Brain pericyte (primary cell): ENCODE results near the gene ASPDH.

ENCODE experiments used
- DNase-seq: peaks from one replicate; pipeline ENCODE4 v3.0.0-alpha.2; 2012; ENCODE audit warnings: low read depth, low spot score

ASPDH gene

DNA sequence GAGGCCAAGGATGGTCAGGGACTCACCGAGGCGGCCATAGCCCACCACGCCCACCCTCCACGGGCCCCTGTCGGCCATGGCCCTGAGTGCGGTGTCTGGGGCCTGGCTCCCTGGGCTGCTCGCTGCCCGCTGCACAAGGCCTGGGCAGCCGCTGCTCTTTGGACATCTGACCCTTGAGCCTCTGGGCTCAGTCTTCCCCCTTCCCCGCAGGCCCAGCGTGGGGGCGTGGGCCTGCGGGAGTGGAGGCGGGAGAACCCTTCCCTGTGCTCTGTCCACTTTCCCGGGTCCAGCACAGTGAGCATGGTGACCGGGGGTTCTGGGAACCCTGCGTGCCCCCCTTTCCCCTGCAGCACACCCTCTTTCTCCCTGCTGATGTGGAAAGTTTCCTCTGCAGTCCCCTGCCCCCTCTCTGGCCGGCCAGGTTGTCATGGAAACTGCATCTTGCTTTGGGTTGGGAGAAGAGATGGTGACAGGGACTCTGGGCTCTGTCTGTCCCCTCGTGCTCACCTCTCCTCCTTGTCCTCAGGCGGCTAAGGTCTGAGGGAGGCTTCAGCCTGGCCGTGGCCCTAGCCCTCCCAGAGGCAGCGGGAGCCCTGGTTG lies at the start of gene ASPDH:
ASPDH (minus strand) TSS at position 168 of the 600 bp plus-strand sequence; CDS start at position 78, 90 bp downstream.
- DNase-seq, result no peak

DNA sequence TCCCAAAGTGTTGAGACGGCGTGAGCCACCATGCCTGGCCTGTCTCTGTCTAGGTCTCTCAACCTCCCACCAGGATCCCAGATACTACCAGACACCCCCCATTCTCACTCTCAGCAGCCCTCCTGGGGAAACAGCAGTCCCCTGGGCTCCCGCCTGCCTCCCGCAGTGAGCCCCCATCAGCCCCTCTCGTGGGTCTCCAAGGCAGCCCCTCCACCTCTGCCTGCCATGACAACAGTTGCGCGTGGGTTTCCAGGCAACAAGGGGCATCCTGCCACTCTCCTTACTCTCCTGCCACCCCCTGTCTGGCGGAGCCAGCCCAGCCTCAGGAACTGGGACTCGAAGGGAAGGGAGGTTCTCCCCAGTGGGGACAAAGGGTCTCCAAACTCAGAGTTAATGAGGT lies 49.3 kb upstream of the ASPDH start:
- DNase-seq, result no peak

DNA sequence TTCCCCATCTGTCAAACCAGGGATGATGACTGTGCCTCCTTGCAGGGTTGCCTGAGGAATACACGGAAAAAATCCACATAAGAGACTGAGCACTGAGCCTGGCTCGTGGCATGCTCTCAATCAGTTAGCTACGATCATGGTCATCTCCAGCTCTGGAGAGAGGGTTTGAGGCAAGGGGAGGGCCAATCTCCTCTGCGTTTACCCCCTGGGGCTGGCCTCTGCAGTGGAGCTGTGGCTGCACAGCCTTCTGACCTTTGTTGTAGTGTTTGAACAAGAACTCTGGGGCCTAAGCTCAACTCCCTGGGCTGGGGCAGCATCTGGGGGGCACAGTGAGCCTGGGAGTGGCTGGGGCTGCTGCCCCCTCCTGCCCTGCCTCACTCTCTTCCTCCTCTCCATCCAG lies 48.6 kb upstream of the ASPDH start:
- no peak for DNase-seq

DNA sequence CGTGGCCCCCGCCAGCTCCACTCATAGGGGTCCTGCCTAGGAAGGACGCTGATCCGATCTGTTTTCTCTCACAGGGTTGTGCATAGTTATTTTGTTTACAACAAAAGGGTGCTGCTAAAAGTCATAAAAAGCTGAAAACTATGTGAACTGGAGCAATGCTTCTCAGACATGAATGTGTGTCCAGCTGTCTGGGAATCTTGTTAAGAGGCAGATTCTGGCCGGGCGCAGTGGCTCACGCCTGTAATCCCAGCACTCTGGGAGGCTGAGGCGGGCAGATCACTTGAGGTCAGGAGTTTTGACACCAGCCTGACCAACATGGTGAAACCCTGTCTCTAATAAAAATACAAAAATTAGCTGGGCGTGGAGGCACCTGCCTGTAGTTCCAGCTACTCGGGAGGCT lies 45.9 kb upstream of the ASPDH start:
- no peak for DNase-seq

DNA sequence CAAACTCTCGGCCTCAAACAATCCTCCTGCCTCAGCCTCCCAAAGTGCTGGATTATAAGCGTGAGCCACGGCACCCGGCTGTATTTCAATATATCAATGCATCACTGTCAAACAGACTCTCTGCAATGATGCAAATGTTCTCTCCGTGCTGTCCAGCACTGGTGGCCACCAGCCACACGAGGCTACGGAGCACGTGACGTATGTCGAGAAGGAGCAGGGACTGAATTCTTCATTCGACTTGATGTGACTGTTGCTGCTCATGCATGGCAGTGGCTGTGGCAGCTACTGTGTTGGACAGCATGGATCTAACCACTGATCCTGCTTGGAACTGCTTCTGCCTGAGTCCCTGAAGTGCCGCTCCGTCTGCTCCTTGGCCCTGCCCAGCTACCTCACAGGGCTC lies 44.7 kb upstream of the ASPDH start:
- no peak for DNase-seq

DNA sequence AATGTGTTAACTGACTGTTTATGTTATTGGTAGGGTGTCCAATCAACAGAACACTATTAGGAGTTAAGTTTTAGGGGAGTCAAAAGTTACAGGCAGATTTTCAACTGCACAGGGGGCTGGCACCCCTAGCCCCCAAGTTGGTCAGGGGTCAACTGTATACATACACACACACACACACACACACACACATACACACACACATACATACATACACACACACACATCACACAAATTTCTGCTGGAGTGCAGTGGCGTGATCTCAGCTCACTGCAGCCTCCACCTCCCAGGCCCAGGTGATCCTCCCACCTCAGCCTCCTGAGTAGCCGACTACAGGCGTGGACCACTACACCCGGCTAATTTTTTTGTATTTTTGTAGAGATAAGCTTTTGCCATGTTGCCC lies 44.3 kb upstream of the ASPDH start:
- DNase-seq, result no peak

DNA sequence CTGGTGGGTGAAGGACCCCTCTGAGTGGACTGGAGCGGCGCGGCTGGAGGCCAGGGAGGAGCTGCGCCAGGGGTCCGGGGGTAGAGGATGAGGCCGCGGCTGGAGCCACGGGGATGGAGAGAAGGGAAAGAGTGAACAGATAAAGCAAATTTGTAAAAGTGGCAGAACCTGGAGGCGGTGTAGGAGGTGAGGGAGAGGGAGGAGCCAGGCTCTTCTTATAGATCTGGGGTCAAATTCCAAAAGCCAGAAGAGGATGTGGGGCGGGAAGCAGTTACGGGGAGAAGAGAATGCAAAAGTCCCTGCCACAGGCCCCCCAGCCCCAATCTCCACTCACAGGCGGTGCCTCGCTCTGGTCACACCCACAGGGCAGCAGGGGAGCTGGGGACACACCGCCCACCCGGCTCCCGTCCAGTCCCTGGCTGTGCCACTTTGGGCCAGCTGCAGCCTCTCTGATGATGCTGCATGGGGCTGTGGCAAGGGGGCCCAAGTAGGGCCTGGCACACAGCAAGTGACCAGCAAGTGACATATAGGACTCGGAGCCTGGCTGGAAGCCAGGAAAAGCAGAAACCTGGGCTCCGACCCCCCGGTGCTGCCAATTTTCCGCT lies 43.4 kb upstream of the ASPDH start:
- no peak for DNase-seq

DNA sequence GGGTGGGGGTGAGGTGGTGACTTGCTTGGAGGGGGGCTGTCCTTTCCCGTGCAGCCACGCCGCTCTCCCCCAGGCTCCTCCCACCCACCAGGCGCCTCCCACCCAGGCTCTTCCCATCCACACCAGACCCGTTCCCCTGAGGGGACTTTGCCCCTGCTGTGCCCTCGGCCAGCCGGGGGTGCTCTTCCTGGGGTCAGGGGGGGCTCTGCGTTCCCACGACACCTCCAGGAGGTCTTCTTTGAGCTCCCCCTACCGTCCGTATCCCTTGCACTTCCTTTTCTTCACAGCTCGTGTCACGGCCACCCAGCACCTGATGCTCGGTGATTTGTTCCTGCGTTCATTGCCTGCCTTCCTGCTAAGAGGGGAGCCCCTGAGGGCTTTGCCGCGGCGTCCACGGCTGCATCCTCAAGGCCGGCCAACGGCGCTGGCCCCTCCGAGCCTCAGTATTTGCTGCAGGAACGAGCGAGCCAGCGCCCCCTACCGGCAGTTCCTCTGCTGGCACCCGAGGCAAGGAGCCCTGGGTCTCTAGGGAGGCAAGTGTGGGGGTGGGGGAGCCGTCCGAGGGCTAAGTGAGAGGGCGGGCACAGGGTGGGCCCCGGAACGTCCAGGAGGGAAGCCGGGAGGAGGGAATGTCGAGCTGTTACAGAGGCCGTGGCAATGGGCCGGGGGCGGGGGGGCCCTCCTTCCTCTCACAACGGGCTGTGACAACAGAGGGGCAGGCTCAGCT lies 42.7 kb upstream of the ASPDH start:
- no peak for DNase-seq

DNA sequence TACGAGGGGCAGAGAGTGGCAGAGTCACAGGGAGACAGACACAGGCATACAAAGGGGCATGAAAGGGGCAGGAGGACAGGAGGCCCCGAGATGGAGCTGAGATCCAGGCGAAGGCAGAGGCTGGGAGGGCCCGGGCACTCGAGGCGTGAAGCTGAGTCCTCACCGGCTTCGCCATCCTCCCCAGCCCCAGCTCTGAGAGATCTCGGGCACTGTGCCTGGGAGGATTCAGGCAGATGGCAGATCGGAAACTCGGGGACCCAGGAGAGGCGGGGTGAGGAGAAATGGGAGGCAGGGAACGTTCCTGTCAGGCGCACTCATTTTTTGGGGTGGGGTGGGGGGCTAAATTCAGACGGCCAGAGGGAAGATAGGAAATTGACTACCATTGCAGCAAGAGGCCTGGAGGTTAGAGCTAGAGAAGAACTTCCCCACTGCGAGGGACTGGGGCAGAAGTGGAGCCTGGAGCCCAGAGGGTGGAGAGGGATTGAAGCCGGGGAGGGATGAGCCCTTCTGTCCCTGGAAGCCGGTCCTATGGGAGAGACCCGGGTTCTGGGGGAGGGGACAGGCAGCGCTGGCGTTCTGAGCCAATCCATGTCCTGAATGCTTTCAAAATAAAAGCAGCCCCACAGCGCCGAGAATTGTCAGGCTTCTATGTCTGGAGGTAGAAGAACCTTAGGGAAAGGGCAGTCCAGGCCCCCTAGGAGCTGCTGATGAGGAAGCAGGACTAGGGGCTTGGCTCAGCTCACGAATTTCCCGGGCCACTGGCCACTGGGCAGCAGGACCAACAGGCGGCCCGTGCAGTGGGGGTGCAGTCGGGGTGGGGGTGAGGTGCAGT lies 42.0 kb upstream of the ASPDH start:
- no peak for DNase-seq

DNA sequence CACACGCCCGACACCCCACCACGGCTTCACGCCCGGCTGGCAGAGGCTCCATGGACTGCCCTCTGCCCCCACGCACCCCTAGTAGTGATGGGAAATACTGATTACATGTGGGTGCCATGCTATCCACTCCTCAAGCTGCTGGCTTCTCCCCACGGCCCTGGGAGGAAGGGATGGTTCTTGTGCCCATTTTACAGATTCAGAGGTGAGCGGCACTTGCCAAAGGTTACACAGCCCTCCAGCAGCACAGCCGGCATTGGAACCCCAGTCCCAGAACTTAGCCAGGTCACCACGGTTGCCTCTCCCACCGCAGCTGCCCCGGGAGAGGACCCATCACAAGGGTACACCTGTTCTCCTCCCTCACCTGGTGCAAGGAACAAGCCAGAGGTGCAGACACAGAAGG lies 41.3 kb upstream of the ASPDH start:
- DNase-seq, result no peak

DNA sequence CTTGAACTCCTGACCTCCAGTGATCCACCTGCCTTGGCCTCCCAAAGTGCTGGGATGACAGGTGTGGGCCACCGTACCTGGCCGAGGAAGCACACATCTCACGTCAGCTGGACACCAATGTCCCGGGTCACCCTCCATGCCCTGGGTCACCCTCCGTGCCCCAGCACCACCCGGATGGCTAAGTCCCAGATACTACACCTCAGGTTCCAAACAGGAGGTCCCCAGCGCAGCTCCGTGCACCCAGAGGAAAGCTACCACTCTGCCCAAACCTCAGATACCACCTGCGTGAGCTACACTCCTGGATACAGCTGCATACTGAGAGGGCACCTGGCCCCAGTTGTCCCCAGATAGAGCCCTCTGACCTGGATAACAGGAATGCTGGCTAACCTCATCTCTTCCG lies 40.5 kb upstream of the ASPDH start:
- DNase-seq, result no peak

DNA sequence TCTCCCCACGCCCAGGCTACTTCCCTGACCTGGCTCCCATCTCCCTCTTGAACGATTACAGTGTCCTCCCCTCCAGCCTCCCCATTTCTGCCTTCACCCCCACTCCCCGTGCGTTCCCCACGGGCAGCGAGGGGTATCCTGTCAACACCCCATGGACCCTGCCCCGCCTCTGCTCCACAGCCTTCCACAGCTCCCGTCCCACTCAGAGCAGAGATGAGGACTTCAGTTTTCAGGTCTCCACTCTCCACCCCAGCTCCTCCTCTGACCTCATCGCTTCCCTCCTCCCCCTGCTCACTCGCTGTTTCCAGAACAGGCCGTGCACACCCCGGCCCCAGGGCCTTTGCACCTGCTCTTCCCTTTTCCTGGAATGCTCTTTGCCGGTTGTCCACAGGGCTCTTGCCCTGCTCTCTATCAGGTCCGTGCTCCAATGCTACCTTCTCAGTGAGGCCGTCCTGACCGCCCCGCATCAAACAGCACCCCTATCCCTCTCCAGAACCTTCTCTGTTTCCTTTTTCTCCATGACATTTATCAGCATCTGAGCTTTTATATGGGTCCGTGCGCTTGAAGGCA lies 39.5 kb upstream of the ASPDH start:
- DNase-seq, result no peak

DNA sequence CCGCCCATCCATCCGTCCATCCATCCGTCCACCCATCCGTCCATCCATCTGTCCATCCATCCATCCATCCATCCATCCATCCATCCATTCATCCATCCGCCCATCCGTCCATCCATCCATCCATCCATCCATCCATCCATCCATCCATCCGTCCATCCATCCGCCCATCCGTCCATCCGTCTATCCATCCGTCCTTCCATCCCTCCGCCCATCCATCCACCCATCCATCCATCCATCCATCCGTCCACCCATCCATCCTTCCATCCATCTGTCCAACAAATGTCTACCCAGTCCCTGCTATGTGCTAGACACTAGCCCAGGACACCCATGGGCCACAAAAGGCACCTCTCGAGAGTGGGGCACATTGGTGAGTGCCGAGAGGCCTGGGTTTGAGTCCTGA lies 38.8 kb upstream of the ASPDH start:
- no peak for DNase-seq

DNA sequence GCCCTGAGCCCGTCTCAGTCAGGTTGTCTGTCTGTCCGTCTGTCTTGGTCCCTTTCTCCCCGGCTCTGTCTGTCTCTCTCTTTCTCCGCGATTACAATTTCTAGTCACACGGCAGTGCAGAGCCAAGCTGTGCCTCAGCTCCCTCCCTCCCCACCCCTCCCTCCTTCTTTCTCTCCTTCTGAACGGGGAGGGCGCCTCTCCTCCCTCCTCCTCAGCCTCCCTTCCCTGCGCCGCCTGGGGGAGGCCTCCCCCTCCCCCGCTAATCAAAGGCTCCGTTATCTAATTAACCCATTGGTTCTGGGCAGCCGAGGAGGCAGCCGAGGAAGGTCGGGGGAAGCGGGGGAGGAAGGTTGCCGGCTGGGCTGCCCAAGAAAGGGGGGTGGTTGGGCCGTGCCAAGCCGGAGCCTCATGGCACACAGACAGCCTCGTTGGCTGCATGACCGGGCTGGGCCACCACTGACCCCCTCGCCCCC lies 38.0 kb upstream of the ASPDH start:
- DNase-seq, result no peak

DNA sequence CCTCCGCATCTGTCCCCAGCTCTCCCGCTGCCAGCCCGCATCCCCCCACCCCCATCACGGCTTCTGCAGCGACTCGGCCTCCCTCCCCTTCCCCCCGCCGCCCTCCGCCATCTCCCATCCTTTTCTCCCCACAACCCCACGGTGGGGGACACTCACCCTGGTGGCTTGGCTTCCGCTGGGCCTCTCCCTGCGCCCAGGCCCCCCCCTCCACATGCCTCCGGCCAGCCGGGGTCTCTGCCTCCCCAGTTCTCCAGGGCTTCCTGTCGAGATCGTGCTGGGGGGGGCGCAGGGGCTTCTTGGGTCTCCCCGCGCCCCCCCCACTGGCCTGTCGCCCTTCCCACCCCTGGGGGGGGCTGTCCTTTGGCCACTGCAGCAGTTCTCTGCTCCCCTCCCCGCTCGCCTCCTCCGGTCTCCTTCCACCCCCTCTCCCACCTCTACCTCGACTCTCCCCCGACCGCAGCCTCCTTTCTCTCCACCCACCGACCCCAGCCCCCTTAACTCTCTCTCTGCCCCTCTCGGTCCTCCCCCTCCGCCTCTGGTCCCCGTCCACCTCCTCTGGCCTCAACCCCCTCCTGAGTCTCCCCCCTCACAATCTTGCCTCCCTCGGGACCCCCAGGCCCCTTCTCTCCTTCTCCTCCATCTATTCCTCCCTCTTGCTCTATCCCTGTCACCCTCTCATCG lies 37.5 kb upstream of the ASPDH start:
- DNase-seq, result no peak

DNA sequence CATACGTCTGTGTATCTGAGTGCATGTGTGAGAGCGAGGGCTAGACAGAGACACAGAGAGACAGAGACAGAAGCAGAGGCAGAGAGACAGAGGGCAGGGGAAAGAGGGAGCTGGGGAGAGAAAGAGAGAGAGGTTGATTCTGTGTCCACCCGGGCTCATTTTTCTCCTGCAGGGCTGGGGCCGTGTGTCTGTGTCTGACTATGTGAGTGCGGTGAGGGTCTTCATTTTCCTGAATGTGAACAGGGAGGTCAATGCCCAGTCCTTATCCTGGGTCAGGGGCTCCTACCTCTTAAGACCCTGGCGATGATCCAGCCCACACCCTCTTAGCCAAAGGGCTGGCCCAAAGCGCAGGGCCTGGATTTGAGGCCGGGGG lies 36.9 kb upstream of the ASPDH start:
- DNase-seq, result no peak

DNA sequence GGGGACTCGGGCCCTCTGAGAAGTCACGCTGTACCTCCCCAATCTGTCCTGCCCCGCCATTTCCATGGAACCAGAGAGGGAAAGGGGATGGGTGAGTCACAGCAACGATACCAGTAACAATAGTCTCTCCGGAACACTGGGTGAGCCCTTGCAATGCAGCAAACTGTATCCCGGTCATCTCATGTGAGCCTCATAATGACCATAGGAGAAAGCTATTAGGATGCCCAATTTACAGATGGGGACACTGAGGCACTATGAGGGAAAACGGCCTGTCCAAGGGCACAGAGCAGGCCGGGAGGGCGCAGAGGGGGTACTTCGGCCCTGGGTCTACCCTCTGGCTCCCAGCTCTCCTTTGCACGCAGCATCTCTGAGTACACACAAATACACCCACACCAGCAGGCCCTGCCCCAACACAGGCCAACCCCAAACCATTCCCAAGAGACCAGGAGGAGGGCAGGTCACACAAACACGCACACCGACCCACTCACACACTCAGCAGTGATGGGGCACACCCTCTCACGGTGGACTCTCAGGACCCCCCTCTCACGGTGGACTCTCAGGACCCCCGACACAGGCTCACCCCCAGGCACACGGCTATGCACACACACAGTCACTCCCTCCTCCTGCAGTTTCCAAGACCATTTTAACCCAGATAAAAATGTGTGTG lies 36.3 kb upstream of the ASPDH start:
- DNase-seq, result no peak

DNA sequence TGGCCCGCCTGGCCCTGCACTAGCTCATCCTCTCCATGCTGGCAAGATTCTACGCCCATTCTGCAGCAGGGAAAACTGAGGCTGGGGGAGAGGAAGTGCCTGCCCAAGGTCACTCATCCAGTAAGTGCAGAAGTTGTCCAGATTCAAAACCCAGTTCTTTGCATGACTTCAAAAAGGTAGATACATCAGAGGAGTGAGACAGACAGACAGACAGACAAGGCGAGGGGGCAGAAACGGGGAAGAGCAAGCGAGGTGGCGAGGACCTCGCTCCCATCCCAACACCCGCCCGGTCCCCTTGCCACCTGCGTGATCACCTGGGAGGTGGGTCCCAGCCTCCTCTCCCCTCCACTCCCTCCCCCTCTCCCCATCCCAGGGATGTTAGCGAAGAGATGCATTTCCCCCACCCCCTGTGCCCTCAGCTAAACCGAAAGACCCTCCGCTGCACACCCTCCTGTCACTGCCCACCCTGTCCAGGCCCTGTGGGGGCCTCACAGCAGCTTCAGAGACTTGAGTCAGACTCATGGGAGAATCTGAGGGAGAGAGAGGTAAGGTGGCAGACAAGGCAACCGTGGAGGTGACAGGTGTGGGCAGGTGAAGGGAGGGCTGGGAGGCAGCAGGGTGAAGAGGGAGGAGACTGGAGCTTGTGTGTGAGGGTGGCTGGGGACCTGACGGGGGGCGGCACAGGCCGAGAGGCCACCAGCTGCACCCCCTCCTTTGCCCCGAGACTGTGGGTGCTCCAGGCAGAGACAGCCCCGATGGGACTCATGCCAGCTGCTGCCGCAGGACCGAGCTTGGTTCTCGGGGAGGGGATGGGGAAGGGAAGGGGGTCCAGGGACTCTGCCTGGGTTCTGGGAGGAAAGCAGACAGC lies 35.6 kb upstream of the ASPDH start:
- DNase-seq, result no peak

DNA sequence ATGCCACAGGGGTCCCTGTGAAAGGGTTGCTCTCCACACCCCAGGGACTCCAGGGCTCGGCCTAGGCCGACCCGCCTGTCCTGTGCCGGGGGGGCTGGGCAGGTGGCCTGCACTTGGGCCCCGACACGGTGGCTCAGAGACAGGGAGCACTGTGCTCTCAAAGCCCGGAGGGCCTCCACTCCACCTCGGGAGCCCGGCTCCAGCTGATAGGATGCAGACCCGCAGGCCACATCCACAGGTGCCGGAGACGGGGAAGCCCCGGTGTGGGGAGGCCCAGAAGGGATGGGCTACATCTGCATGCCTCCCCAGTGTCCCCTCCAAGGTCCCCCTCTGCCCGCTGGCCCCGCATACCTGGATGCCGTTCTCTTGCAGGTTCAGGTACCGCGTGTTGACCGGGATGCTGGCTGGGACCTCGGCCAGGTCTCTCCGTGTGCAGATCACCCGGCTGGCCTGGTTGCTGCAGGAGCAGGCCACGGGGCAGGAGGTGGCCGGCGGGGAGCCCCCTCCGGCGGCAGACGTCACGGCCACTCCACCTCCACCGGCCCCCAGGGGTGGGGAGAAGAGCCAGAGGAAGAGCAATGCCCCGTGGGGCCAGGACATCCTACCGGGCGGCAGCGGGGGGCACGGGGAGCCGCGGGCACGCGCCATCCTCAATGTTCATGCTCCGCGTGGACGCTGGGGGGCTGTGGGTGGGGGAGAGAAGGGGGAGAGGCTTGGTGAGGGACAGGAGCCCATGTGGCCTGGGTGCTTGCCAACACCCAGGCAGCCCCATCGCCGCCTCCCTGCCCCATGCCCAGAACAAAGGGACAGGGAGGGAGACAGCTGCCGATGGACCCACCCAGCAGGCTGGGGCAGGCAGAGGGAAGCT lies 34.7 kb upstream of the ASPDH start:
- DNase-seq, result no peak
